Fibroblast of upper back skin (primary cell): Measurements from ENCODE around the gene NEUROG2.
A peak's percentile ranks its signal among the peaks of the same experiment; 100 is the strongest.
"Not testable (repeated sequence)": the region's sequence is repeated elsewhere in the genome, so short reads cannot be mapped to it uniquely, and the experiment has no call there.

Experiments used
- DNase-seq: peaks from one replicate; pipeline ENCODE4 v3.0.0-alpha.2; 2013

The NEUROG2 gene

DNA sequence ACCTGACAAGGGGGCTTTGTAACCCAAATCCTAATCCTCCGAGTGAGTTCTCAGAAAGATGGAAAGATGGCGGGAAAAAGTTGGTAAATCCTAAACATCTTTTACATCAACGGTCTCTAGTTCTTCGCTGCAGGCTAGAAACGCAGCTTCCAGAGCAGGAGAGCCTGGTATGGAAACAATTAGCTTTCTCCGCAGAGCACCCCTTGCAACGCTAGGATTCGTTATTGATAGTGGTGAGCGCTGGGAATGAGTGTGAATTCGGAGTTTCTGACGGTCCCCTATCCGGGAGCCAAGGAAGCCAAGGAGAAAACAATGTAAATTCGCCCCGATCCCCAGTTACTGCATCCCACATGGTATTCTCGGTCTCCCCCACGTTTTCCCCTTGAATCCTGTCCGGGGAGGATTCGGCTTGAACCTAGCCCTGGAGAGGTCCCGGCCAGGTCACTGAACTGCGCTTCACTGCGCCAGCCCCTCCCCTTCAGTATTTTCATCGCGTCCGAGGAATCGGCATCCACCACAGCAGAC, 4.7 kb upstream of the NEUROG2 start:
- DNase-seq, result peak; percentile 16

DNA sequence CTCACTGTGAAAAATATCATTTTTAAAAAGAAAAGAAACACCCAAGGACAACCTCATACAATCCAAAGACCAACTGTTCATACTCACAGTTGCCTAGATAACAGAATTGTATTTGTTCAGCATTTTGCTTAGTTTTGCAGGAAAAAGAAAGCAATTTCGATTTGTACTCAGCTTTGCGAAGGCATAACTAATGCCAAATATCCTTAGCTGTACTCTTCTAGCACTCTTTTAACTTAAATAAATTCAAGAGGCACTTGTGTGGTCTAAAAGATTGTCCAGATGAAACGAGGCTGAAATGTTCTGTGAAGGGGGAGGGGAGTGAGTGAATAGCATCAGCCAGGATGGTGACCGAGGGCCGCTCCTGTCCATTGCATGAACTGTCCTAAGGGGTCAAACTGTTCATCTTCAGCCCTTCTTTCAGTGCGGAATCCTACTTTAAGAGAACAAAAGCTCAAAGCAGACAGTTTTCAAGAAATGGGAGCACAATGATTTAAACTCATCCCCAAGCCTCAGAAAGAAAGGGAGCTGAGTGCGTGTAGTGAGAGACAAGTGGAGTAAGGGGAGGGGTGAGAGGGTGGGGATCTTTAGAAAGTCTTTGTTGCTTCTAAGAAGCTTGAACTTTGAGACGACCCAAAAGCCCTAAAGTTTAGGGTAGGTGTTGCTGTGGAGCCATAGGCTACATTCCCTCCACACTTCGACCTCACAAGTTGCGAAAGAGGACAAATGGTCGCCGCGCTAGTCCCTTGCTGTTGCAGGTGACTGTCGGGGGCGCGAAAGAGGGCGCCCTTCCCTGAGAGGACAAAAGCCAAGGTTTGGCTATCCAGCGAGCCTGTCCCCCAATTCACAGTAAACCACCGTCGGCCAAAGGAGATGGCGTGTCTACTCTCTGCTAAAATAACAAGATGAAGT, 4.0 kb upstream of the NEUROG2 start:
- DNase-seq, result no peak

DNA sequence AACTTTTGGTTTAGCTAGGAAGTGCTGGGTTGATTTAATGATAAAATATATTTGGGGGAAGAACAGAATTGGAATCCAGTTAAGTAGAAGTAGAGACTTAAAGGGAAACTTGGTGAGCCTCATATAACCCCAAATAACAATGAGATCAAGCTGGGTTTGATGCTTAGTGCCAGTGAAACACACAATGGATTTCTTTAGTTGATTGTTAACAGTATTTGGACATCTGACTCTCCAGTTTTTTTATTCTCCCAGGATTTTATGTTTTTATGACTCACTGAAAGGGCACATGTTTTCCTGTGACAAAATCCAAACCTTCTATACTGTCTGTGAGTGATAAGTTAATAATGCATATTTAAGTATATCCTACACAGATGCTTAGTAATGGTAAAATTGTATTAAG, 2.7 kb upstream of the NEUROG2 start:
- no peak for DNase-seq

DNA sequence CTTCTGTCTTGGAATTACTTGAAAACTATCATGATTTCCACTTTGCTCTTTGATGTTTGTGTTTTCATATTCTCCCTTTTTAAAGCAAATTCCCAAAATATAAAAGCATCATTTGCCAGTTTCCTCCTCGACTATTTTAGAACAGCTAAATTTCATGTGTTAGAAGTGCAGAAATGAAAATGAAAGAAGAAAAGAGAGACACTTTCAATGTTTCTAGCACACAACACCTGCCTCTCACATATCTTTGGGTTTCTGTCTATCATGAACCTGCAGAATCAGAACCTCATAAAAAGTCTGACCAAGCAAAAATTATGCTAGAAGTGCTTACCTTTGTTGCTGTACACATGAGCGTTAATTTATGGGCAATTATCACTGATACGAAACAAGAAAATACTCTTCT, 1.9 kb upstream of the NEUROG2 start:
- no peak for DNase-seq

DNA sequence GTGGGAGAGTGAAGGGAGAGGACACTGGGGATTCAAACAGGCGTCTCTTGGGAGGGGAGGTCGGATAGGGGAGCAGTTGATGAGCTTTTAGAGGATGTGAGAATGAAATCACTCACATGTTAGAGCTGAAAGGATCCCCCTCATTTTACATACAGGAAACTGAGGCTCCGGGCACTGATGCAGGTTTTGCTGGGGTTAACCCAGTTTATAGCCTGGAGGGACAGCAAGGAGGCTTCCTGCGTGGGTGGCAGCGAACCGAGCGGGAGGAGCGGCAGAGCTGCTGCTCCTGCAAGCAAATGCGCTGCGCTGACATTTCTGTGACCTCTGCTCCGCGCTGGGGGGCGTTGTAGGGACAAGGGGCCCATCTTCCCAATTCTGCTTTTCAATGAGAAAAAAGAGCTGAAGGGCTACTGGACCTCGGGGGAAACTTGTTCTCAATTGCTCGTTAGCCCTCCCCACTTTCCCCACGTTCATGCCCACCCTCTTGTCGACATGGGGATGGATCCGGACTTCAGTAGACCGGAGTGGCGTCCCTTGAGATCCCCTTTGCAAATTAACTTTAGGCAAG, 1.2 kb upstream of the NEUROG2 start:
- no peak for DNase-seq

DNA sequence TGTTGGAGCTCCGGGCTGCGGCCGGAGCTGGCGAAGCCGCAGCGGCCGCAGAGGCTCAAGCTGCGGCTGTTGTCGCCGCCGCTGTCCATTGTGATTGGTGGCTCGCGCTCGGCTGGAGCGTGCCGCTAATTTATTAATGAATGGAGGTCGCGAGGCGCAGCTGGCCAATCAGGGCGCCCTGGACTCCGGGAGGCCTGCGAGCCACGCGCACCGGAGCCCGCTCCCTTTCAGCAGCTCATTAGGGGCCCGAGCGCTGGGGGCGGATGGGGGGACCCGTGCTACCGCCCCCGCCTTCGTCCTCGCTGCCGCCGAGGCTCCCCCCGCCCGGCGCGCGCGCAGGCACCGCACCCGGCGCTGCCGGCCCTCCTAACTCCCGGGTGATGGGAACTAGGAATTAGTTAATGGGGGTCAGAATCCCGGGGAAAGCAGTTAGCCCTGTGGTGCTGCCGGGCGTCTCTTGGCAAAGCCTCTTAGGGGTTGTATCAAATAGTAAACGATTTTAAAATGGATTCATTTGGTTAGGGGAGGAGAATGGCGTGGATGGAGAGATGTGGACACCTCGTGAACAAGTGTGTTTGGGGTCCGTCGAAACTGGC, 589 bp upstream of the NEUROG2 start:
- DNase-seq, result no peak

DNA sequence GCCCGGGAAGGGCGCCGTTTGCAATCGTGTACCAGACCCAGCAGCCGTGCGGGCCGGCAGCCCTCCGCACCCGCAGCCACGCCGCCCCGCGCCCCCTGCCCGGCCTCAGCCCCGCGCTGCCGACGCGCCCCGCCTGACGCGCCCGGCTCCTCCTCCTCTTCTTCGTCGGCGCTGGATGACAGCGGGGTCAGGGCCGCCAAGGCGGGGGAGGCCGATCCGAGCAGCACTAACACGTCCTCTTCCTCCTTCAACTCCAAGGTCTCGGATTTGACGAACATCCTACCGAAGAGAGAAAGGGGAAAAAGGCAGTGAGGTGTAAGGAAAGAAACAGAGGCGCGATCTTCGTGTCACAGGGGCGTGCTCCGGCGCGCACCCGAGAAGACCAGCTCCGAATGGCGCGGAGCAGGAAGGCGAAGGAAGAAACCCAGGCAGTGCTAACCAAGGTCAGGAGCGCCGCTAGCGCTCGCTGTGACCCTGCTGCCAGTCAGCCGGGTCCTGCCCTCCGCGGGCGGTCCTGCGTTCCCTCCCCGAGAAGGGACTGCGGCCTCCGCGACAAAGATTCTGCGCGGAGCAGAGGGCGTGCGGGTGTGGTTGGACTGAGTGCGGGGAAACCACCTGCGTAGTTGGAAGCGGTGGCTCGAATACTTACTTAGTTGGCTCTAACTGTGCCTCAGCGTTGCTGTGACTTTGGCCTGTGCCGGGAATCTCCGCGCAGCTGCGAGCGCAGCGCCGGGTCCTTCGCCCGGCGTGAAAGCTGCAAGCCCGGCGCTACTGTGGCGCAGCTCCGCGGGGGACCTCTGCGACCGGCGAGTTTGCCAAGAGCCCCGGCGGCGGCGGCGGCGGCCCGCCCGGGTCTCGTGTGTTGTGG, 548 bp downstream of the NEUROG2 start:
- DNase-seq, result no peak

DNA sequence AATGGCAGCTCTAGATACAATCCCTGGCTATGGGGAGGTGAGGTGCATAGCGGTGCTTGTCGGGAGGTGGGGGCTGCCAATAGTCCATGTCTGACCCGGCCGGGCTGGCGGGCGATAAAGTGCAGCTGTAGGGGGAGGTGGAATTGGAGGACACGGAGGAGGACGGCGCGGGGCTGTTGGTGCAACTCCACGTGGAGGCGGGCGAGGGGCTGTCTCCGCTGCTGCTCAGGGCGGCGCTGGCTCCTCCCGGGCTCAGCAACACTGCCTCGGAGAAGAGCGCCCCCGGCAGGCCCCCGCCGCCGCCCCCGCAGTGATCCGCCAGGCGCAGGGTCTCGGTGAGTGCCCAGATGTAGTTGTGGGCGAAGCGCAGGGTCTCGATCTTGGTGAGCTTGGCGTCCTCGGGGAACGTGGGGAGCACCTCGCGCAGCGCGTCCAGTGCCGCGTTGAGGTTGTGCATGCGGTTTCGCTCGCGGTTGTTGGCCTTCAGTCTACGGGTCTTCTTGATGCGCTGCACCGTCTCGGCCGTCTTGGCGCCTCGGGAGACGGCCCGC, 1.3 kb downstream of the NEUROG2 start:
- DNase-seq, result no peak

DNA sequence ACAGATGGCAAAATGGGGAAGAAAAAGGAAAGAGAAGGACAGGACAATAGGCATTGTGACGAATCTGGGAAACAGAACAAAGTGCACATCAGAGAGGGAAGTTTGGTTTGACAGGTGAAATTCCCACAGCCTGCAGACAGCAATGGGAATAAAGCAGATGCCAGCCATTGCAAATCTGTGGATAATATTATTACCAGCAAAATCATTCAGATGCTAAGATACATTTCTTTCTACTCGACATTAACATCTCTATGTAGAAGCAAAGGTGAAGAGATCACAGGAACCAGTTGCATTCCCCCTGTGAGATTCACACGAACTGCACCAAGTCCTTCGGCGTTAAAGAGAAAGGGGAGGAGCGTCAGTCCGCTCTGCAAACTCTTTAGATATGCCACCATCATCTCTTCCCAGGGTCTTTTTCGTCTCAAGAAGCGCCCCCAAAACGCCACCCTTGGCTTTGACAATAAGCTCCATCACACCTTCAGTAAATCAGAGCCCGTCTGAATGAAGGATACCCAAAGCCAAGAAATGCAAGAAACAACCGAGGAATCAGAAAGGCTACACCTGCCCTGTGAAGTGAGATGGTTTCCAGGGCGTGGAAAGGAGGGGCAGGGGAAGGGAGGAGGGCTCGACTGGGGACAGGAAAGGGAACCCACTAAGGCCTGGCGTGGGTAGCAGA, 1.9 kb downstream of the NEUROG2 start:
- DNase-seq, result no peak

DNA sequence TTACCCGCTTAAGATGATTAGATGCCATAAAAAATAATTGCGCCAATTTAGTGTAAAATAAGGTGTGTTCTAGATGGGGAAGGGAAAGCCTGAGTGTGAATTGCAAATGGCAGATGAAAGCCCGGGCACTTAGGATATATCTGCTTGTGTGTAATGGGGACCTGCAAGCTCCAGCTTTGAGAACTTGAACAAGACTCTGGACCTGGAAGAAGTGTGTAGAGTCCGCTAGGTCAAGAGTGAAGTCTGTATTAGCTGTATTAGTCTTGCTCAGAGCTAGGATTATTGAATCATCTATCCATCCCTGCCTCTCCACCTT, 4.2 kb downstream of the NEUROG2 start:
- no peak for DNase-seq

DNA sequence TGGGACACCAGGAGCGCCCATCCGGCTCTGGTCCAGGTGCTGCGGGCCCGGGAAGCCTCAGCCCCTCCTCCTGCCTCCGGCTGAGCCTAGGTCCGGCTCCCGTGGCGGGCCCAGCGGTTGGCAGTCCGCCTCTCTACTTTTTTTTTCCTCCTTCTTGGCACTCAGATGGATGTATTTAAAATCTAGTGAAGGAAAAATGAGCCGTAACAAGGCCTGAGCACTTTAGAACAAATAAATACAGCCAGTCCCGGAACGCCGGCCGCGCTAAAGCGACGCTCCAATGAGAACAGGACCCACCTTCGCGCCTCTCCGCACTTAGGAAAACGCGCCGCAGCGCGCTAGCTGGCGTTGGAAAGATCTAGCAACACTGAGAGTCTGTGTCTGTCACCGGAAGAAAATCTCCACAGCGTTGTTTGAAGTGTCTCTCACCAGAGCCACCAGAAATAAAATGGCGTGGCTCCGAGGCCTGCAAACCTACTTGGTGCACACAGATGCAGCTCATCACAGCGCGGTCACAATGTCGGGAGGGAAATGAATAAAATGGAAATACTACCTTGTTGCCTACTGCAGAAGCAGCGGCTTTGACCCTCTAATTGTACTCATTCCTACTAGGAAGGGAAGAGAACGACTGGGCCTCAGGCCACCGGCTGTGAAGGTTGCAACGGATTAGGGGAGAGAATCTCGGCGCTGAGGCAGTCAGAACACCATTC, 4.7 kb downstream of the NEUROG2 start:
- DNase-seq, result no peak

DNA sequence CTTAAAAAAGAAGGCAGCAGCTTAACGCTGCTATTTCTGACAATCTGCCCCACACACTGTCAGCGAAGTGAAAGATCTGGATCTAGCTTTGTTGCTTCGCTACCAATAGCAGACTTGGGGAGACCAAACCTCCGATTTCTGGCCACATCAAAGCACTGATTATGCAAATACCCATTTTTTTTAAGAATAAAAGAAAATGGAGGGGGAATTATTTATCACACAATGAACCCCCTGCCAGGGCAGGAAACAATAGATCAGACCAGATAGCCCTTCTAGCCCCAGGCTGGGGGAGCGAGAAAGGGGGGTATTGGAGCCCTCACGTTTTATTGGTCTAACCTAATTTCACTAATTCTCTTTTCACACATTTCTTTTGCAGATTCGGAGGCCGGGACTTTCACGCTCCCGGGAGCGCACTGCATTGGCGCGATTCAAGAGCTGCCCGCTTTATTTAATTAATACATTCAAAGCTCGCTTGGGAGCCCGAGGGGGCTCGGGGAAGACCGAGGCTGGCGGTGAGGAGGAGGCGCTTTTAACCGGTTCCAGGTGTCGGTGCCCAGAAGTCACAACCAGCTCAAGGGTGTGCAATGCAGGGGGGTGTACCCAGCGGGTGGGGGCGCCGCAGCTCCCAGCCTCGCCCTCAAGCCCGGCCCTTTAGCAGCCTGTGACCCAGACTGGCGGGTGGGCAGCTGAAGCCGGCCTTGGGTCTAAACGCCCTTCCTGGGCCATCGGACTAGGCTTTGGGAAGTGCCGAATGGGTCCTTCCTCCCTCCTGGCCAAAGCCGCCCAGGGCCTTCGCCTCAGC, 5.5 kb downstream of the NEUROG2 start:
- DNase-seq, result no peak

DNA sequence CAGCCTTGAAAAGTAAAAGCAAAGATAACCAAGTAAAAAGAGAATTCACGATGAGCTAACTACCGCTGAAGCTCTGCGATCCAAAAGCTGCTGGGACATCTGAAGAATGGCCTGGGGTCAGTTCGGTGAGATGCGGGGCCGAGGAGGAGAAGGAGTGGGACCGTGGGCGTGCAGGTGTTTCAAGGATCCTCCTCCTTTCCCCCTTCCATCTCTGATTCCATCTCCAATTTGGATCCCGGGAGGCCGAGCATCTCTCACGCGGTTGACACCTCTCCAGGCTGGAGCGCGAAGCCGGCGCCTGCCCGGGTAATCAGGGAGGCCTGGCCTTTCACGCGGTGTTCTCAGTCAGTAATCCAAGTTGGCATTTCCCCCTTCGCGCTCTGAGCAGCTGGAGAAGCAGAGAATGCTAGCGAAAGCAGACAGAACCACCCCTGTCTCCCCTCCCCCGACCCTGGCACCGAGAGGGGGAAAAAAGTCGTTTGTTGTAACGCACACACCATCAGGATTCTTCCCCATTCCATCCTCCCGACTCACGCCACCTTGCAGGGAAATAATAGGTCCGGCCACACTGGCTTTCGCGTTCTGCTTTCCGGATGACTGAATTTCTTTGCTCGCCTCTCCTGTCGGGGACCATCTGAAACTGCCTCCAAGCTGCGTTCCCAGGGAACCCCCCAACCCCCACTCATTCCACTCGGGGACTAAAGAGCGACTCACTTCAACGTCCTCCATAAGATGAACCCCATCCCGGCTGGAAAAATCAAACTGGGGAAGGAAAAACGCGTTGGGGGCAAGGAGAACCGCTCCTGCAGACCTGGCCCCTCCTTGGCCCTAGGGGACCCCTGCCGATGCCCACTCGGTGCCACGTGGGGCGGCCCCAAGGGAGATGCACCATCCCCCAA, 6.5 kb downstream of the NEUROG2 start:
- DNase-seq, result peak; percentile 13

DNA sequence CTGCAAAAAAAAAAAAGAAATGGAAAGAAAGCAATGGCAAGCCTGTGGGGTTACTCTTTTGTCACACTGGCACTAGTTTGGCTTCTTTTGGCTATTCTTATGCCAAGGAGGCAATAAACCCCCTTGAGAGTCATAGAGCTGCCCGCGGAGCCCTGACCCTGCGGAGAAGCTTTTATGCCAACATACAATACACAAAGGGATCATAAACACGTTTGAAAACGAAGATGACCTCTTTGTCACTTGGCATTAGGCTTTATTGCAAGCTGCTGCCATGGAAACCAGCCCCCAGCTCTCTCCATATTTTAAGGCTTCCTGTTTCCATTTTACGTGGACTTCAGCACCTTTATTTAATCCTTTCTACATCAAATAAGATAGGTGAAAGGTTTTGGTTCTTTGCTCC, 7.6 kb downstream of the NEUROG2 start:
- DNase-seq, result no peak

DNA sequence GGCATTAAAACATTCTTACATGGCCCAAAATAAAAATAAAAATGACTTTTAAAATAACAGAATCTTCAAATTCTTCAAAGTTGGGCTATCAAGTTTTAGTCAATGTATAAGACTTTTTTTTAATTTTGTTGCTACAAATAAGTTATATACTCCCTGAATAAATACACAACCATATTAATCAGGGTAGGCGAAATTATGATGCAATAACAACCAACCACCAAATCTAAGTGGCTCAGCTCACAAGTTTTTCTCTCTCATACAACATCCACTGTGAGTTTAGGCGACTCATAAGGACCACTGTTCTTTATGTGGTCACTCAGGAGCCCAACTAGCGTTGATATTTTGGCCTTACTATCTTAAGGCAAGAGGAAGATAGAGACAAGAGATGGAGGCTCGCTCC, 11.2 kb downstream of the NEUROG2 start:
- DNase-seq, result no peak

DNA sequence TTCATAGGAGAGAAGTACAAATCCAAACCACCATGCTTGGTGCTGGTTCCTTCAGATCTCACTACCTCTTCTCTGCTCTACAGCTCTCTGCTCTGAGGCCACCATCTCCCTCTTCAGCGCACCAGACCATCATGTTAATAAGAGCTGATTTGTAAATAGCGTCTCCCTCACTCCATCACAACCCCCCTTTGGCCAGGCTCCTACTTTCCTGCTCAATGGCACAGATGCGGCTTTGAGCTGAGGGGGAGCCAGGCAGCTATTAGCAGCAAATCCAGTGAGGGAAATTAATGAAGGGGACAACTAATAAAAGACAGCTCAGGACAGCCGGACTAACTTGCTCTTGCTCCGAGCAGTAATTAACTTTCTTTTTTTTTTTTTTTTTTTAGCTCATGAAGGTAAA, 13.1 kb downstream of the NEUROG2 start:
- DNase-seq, result no peak

DNA sequence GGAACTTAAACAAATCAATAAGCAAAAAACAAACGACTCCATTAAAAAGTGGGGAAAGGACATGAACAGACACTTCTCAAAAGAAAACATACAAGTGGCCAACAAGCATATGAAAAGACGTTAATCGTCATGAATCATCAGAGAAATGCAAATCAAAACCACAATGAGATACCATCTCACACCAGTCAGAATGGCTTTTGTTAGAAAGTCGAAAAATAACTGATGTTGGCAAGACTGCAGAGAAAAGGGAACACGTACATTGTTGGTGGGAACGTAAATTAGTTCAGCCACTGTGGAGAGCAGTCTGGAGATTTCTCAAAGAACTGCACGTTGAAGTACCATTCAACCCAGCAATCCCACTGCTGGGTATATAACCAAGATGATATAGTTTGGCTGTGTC, 23.7 kb downstream of the NEUROG2 start:
- DNase-seq, result no peak

DNA sequence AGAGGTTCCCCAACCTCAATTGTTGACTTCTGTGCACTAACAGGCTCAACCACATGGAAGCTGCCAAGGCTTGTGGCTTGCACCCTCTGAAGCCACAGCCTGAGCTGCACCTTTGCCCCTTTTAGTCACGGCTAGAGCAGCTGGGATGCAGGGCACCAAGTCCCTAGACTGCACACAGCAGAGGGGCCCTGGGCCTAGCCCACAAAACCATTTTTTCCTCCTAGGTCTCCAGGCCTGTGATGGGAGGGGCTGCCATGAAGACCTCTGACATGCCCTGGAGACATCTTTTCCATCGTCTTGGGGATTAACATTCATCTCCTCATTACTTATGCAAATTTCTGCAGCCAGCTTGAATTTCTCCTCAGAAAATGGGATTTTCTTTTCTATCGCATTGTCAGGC, 25.2 kb downstream of the NEUROG2 start:
- not testable (repeated sequence) for DNase-seq

DNA sequence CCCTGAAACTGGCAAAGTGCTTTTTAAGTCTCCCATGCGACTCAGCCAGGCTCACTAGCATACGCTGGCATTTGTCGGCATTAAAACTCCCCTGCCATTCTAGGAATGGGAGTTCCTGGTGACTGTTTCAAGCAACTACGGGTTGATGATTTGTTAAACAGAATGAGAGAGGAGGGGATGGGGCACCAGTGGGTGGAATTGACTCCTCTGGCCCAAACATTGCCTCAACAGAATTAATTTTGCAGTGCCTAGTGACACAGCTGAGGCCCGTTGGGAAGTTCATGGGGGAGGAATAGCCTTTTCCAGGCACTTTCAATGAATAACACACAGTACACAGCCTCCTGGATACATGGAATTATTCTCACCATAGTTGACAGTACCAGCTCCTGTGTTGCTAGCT, 30.1 kb downstream of the NEUROG2 start:
- no peak for DNase-seq

DNA sequence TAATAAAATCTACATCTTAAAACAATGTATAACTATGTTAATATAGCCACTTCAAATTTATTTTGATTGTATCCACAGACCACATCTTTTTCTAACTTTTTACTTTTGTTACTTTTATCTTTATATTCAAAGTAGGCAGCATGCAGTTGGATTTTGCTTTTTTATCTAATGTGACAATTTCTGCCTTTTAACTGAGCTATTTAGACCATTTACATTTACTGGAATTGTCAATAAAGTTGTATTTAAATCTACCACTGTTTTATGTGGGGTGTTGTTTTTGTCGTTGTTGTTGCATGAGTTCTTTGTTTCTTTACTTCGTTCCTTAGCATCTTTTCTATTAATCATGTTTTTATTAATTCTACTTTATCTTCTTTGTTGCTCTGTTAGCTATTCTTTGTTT, 42.0 kb downstream of the NEUROG2 start:
- no peak for DNase-seq
